ENCODE measurements around the gene UGT1A6.
"Not testable (repeated sequence)": the region's sequence is repeated elsewhere in the genome, so short reads cannot be mapped to it uniquely, and the experiment has no call there.

DNA sequence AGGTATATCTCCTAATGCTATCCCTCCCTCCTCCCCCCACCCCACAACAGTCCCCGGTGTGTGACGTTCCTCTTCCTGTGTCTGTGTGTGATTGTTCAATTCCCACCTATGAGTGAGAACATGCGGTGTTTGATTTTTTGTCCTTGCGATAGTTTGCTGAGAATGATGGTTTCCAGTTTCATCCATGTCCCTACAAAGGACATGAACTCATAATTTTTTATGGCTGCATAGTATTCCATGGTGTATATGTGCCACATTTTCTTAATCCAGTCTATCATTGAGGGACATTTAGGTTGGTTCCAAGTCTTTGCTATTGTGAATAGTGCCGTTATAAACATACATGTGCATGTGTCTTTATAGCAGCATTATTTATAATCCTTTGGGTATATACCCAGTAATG, 8.2 kb downstream of the UGT1A6 start:
- TF ChIP-seq, protein P1, sequence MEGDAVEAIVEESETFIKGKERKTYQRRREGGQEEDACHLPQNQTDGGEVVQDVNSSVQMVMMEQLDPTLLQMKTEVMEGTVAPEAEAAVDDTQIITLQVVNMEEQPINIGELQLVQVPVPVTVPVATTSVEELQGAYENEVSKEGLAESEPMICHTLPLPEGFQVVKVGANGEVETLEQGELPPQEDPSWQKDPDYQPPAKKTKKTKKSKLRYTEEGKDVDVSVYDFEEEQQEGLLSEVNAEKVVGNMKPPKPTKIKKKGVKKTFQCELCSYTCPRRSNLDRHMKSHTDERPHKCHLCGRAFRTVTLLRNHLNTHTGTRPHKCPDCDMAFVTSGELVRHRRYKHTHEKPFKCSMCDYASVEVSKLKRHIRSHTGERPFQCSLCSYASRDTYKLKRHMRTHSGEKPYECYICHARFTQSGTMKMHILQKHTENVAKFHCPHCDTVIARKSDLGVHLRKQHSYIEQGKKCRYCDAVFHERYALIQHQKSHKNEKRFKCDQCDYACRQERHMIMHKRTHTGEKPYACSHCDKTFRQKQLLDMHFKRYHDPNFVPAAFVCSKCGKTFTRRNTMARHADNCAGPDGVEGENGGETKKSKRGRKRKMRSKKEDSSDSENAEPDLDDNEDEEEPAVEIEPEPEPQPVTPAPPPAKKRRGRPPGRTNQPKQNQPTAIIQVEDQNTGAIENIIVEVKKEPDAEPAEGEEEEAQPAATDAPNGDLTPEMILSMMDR (conservative IDR thresholded peaks at IDR 0.05; ENCODE audit: low read depth, low read length) = not testable (repeated sequence)
- TF ChIP-seq EZH2phosphoT487 (IDR thresholded peaks at IDR 0.05; ENCODE audit: borderline replicate concordance, low read length); EZH2 (IDR thresholded peaks at IDR 0.05; ENCODE audit: low read length, unreplicated experiment): not testable (repeated sequence)

All from PC-3 (cell line).